ENCODE measurements around the gene KDM2B.

- TF ChIP-seq CTCF (IDR thresholded peaks at IDR 0.05; ENCODE audit: low read length): no peak
- no peak for TF ChIP-seq EZH2 (optimal IDR thresholded peaks at IDR 0.05; ENCODE audit: low read depth, low read length)
- no peak for TF ChIP-seq EZH2phosphoT487 (IDR thresholded peaks at IDR 0.05; ENCODE audit: low read length)
Observed at GRCh38 chr12:121390856-121391255, 190.0 kb downstream of the KDM2B start.

Data from MM.1S (cell line).